Stimulated activated CD8-positive, alpha-beta memory T cell treated with anti-CD3 and anti-CD28 coated beads, Interleukin-15, amount 100 ng/mL, for 24 hours (primary cell): ENCODE measurements around the gene BCL3.
A peak's percentile ranks its signal among the peaks of the same experiment; 100 is the strongest.
"Not testable (repeated sequence)": the region's sequence is repeated elsewhere in the genome, so short reads cannot be mapped to it uniquely, and the experiment has no call there.

Experiments
- DNase-seq: peaks from one replicate; pipeline ENCODE4 v3.0.0-alpha.2; 2020; ENCODE audit warnings: low read depth

BCL3 gene

GRCh38 chr19:44720945-44721344 lies 27.6 kb upstream of the BCL3 start:
- DNase-seq: no peak

GRCh38 chr19:44721369-44721768 lies 27.1 kb upstream of the BCL3 start:
- DNase-seq: not testable (repeated sequence)

GRCh38 chr19:44722131-44723121 lies 26.1 kb upstream of the BCL3 start:
- no peak for DNase-seq

GRCh38 chr19:44723299-44723951 lies 25.1 kb upstream of the BCL3 start:
- DNase-seq: no peak

GRCh38 chr19:44723952-44724319 lies 24.6 kb upstream of the BCL3 start:
- peak; percentile 56 for DNase-seq

GRCh38 chr19:44725251-44725650 lies 23.3 kb upstream of the BCL3 start:
- no peak for DNase-seq

GRCh38 chr19:44725684-44726083 lies 22.8 kb upstream of the BCL3 start:
- no peak for DNase-seq

GRCh38 chr19:44726465-44726864 lies 22.0 kb upstream of the BCL3 start:
- DNase-seq: no peak

- DNase-seq: no peak
These were observed 20.3 kb upstream of the BCL3 start for GRCh38 chr19:44728178-44728577.

GRCh38 chr19:44729516-44730033 lies 18.9 kb upstream of the BCL3 start:
- no peak for DNase-seq

- no peak for DNase-seq
These were observed 17.4 kb upstream of the BCL3 start for GRCh38 chr19:44731081-44731480.

- DNase-seq: no peak
These were observed 16.9 kb upstream of the BCL3 start for GRCh38 chr19:44731622-44732021.

- no peak for DNase-seq
These were observed 16.1 kb upstream of the BCL3 start for GRCh38 chr19:44732235-44733014.

- DNase-seq: no peak
These were observed 14.2 kb upstream of the BCL3 start for GRCh38 chr19:44734357-44734756.

GRCh38 chr19:44735011-44735410 lies 13.5 kb upstream of the BCL3 start:
- DNase-seq: no peak

- DNase-seq: no peak
These were observed 11.1 kb upstream of the BCL3 start for GRCh38 chr19:44737238-44738071.

- no peak for DNase-seq
These were observed 10.4 kb upstream of the BCL3 start for GRCh38 chr19:44738136-44738535.

- DNase-seq: no peak
These were observed 9.6 kb upstream of the BCL3 start for GRCh38 chr19:44738603-44739558.

GRCh38 chr19:44740351-44740824 lies 8.1 kb upstream of the BCL3 start:
- DNase-seq: no peak

GRCh38 chr19:44741258-44741731 lies 7.2 kb upstream of the BCL3 start:
- no peak for DNase-seq
